ENCODE measurements around the gene OTOP3.

OTOP3 gene

GRCh38 chr17:74990581-74991105 lies 54.9 kb downstream of the OTOP3 start:
- H3K4me3 ChIP-seq (ENCODE audit: insufficient read depth, low read length, poor library complexity, severe bottlenecking): no peak overlapping the region
- no peak overlapping the region for H2AFZ ChIP-seq (ENCODE audit: low read depth, low read length, severe bottlenecking)
- H3K36me3 ChIP-seq (ENCODE audit: low read length): no peaks in the 10 kb centered on the region
- H4K20me1 ChIP-seq (ENCODE audit: low read depth, low read length): no peaks in the 10 kb centered on the region
- no peaks in the 10 kb centered on the region for H3K27me3 ChIP-seq (ENCODE audit: low read length)
- no peak overlapping the region for H3K4me2 ChIP-seq (ENCODE audit: low read depth, low read length, poor library complexity, severe bottlenecking)
- no peak overlapping the region for H3K9ac ChIP-seq (ENCODE audit: low read length)
- H3K79me2 ChIP-seq (ENCODE audit: insufficient read depth, low read length): no peaks in the 10 kb centered on the region
- no peaks in the 10 kb centered on the region for H3K9me3 ChIP-seq (ENCODE audit: insufficient read depth, low read length)
- H3F3A ChIP-seq (ENCODE audit: insufficient read depth): no peaks in the 10 kb centered on the region
- no peak overlapping the region for H3K27ac ChIP-seq (ENCODE audit: low read depth, low read length)
- TF ChIP-seq CTCF (IDR thresholded peaks at IDR 0.05; ENCODE audit: insufficient read depth, low read length, poor library complexity, severe bottlenecking) (no peak), EZH2phosphoT487 (conservative IDR thresholded peaks at IDR 0.05; ENCODE audit: low read length) (no peak)
- no peaks in the 10 kb centered on the region for H3K9me2 ChIP-seq (replicated peaks; ENCODE audit: insufficient read depth, low read length)

DNA sequence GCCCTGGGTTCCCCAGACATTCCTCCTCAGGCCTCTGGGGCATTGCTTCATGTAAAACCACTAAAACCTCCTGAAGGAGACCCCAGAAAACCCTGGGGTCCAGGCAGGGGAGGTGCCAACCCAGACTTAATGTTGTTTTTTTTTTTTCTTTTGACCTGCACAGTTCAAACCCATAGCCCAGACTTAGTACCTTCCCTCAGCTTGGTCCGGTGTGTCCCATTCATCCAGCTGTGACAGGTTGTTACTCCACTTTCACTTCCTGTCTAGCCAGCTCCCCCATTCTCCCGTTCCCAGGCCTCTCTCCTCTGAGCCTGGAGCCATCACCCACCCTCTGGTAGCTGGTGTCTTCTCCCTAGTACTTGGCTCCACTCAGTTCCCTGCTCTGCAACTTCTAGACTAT lies 56.5 kb downstream of the OTOP3 start:
- no peaks in the 10 kb centered on the region for H3K27me3 ChIP-seq (ENCODE audit: low read length)
- H3K9me2 ChIP-seq (replicated peaks; ENCODE audit: insufficient read depth, low read length): no peaks in the 10 kb centered on the region
- no peaks in the 10 kb centered on the region for H4K20me1 ChIP-seq (ENCODE audit: low read depth, low read length)
- no peak overlapping the region for H3K4me2 ChIP-seq (ENCODE audit: low read depth, low read length, poor library complexity, severe bottlenecking)
- H3K27ac ChIP-seq (ENCODE audit: low read depth, low read length): no peak overlapping the region
- no peaks in the 10 kb centered on the region for H3K79me2 ChIP-seq (ENCODE audit: insufficient read depth, low read length)
- no peaks in the 10 kb centered on the region for H3F3A ChIP-seq (ENCODE audit: insufficient read depth)
- no peaks in the 10 kb centered on the region for H3K9me3 ChIP-seq (ENCODE audit: insufficient read depth, low read length)
- H2AFZ ChIP-seq (ENCODE audit: low read depth, low read length, severe bottlenecking): no peak overlapping the region
- no peaks in the 10 kb centered on the region for H3K36me3 ChIP-seq (ENCODE audit: low read length)
- H3K4me3 ChIP-seq (ENCODE audit: insufficient read depth, low read length, poor library complexity, severe bottlenecking): no peak overlapping the region
- no peak overlapping the region for H3K9ac ChIP-seq (ENCODE audit: low read length)
- TF ChIP-seq EZH2phosphoT487 (conservative IDR thresholded peaks at IDR 0.05; ENCODE audit: low read length) (no peak), CTCF (IDR thresholded peaks at IDR 0.05; ENCODE audit: insufficient read depth, low read length, poor library complexity, severe bottlenecking) (no peak)

GRCh38 chr17:74994440-74994839 lies 58.7 kb downstream of the OTOP3 start:
- TF ChIP-seq EZH2phosphoT487 (conservative IDR thresholded peaks at IDR 0.05; ENCODE audit: low read length): no peak
- no peak for TF ChIP-seq CTCF (IDR thresholded peaks at IDR 0.05; ENCODE audit: insufficient read depth, low read length, poor library complexity, severe bottlenecking)
- Histone ChIP-seq H3K9me3 (ENCODE audit: insufficient read depth, low read length) (no peaks in the 10 kb centered on the region), H3K36me3 (ENCODE audit: low read length) (no peaks in the 10 kb centered on the region), H3K9me2 (replicated peaks; ENCODE audit: insufficient read depth, low read length) (no peaks in the 10 kb centered on the region), H3K27me3 (ENCODE audit: low read length) (no peaks in the 10 kb centered on the region), H3K9ac (ENCODE audit: low read length) (no peak overlapping the region), H3F3A (ENCODE audit: insufficient read depth) (no peaks in the 10 kb centered on the region), H2AFZ (ENCODE audit: low read depth, low read length, severe bottlenecking) (no peak overlapping the region), H3K79me2 (ENCODE audit: insufficient read depth, low read length) (no peaks in the 10 kb centered on the region), H3K27ac (ENCODE audit: low read depth, low read length) (no peak overlapping the region), H4K20me1 (ENCODE audit: low read depth, low read length) (no peaks in the 10 kb centered on the region), H3K4me2 (ENCODE audit: low read depth, low read length, poor library complexity, severe bottlenecking) (no peak overlapping the region), H3K4me3 (ENCODE audit: insufficient read depth, low read length, poor library complexity, severe bottlenecking) (no peak overlapping the region)

Data from SU-DHL-6 (cell line).